ENCODE data around the gene GPNMB. TPM values are rescaled to one million over a fixed set of nuclear protein-coding genes. Genes with fewer than 3 reads are reported as not detected.

GPNMB gene
- total RNA-seq, 1 experiment from 2014 or later: 1.2 TPM

GRCh38 chr7:23315366-23315765 lies 68.8 kb downstream of the GPNMB start:
- Histone ChIP-seq H3T11ph (ENCODE audit: low read length) (no peak overlapping the region), H2BK120ac (ENCODE audit: low read depth, low read length, poor library complexity, severe bottlenecking) (no peak overlapping the region), H2BK5ac (ENCODE audit: insufficient read length, low read length) (no peak overlapping the region), H4K20me1 (ENCODE audit: control insufficient read depth, insufficient read depth, insufficient read length) (no peaks in the 10 kb centered on the region), H2AK5ac (ENCODE audit: insufficient read length, low read length) (no peak overlapping the region), H3K9ac (ENCODE audit: extremely low read depth, insufficient read length, low read length) (no peak overlapping the region), H4K5ac (ENCODE audit: insufficient read length, low read depth, low read length) (no peak overlapping the region), H3K18ac (ENCODE audit: insufficient read length, low read depth, low read length) (no peak overlapping the region), H3K9me3 (ENCODE audit: control insufficient read depth, low read depth, low read length) (no peaks in the 10 kb centered on the region), H3K23me2 (ENCODE audit: insufficient read length, low read depth, low read length, poor library complexity, severe bottlenecking) (no peaks in the 10 kb centered on the region), H3K27ac (ENCODE audit: insufficient read length, low read depth, low read length) (no peak overlapping the region), H3K4me1 (ENCODE audit: insufficient read depth, low read length) (no peaks in the 10 kb centered on the region), H3K27me3 (ENCODE audit: insufficient read depth, low read length) (no peaks in the 10 kb centered on the region), H3K23ac (ENCODE audit: insufficient read length, low read depth, low read length) (no peak overlapping the region), H2BK12ac (ENCODE audit: insufficient read length, low read depth, low read length) (no peak overlapping the region), H3K79me2 (ENCODE audit: insufficient read depth, low read length) (no peaks in the 10 kb centered on the region), H3K4ac (ENCODE audit: low read depth, low read length) (no peak overlapping the region), H3K56ac (ENCODE audit: insufficient read length, low read depth, low read length) (no peak overlapping the region), H4K8ac (replicated peaks; ENCODE audit: insufficient read length, low read depth, low read length) (no peak overlapping the region), H2BK20ac (ENCODE audit: low read depth, low read length, poor library complexity, severe bottlenecking) (no peak overlapping the region), H3K4me2 (ENCODE audit: insufficient read depth, insufficient read length, low read length) (no peak overlapping the region), H2AFZ (ENCODE audit: low read length) (no peak overlapping the region), H4K91ac (ENCODE audit: insufficient read length, low read depth, low read length) (no peak overlapping the region), H2BK15ac (ENCODE audit: low read depth, low read length) (no peak overlapping the region), H3K14ac (ENCODE audit: insufficient read depth, low read length) (no peak overlapping the region), H3K79me1 (ENCODE audit: insufficient read depth, low read depth, low read length, poor library complexity, severe bottlenecking) (no peaks in the 10 kb centered on the region)
- Mint-ChIP-seq H3K36me3 (ENCODE audit: insufficient read depth in 1 of 3, low read depth in 3 of 3) (peaks cover 57 to 93% (median 88%) of the 10 kb centered on the region in 3 experiments), H3K9me3 (no peaks in the 10 kb centered on the region), H3K27me3 (ENCODE audit: low read depth) (no peaks in the 10 kb centered on the region), H3K4me3 (no peak overlapping the region), H3K27ac (no peak overlapping the region), H3K4me1 (no peaks in the 10 kb centered on the region)
- WGBS (ENCODE audit: extremely low coverage, insufficient read length, low lambda C conversion rate): no CpG with 5 or more reads among the region's 7 CpGs
- DNase-seq: no peak
- no peak for TF ChIP-seq CTCF (conservative IDR thresholded peaks at IDR 0.05)

Other genes starting within 250 kb of the GPNMB start
- 120 and 126 TPM in 2 replicates for gene HYCC1, start 232.6 kb upstream of the GPNMB start, total RNA-seq (2021)
- 56.7 and 58.3 TPM in 2 replicates for gene KLHL7, start 141.0 kb upstream of the GPNMB start, total RNA-seq (2021)
- gene NUP42, start 64.7 kb upstream of the GPNMB start, total RNA-seq (2021): 34.9 and 36.5 TPM in 2 replicates
- gene MALSU1, start 52.6 kb downstream of the GPNMB start, total RNA-seq (2021): 78.3 and 83.4 TPM in 2 replicates
- gene IGF2BP3, start 223.7 kb downstream of the GPNMB start, total RNA-seq (2021): 180 and 197 TPM in 2 replicates